Activated naive CD4-positive, alpha-beta T cell treated with anti-CD3 and anti-CD28 coated beads, Interleukin-2, amount 50 U/mL, for 72 hours (primary cell): ENCODE data around the gene SRGN. TPM values are rescaled to one million over a fixed set of nuclear protein-coding genes. Genes with fewer than 3 reads are reported as not detected.

Experiments
- ATAC-seq, 2 donors: fragments of 150-1000 bp; cut with Tn5 transposase; 2 replicates each; pipeline ENCODE4 v1.10.0; 2021; ENCODE audit warnings: mild to moderate bottlenecking in 2 of 2, moderate library complexity in 2 of 2
- DNase-seq, 2 donors: peaks; one replicate each; pipeline ENCODE4 v3.0.0; 2021 to 2022; ENCODE audit warnings: low spot score in 2 of 2
- H3K27ac Mint-ChIP-seq, 2 donors: one replicate each; pipeline ENCODE4 v1.8.0; 2022; ENCODE audit warnings: mild to moderate bottlenecking in 2 of 2, mixed read lengths in 2 of 2
- H3K36me3 Mint-ChIP-seq, 2 donors: one replicate each; pipeline ENCODE4 v1.8.0; 2022; ENCODE audit warnings: mixed read lengths in 2 of 2
- H3K9me3 Mint-ChIP-seq, 2 donors: one replicate each; pipeline ENCODE4 v1.8.0; 2022; ENCODE audit warnings: mixed read lengths in 2 of 2
- total RNA-seq, 2 donors: library from RNA; stranded (reverse); gene quantifications; one replicate each; pipeline ENCODE4 v1.2.3, GENCODE V29; 2022

SRGN gene
- total RNA-seq, 2 donors from 2014 or later: 150 to 490 TPM

DNA sequence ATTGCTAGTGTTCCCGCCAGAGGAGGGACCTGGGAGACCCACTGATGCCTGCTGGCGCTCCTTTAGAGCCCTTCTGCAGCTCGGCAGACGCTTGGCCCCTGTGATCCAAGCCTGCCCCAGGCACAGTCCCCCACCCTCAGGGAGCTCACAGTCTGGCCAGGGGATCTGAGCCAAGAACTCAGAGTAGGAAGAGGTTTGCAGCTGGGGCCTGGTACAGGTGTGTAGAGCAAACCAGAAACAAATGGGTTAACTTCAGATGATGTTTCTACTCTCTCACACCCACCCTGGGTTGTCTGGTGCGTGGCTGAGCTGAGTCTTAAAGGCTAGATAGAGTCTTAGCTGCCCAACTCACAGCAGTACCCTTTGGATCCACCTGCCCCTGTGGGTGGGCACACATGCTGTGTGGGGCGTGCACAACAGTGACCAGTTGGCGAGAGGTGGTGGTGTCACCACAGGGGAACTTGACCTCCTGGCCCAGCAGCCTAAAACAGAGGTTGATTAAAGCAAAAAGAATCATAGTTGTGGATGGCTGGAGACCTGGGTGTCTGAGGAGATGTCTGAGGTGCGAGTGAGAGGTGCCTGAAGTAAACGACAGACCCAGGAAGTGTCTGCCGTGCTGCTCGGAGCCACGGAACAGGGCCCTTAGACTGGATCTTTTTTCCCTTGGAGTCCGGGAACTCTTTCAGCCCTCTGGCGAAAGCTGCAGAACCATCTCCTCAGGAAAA lies 31.2 kb upstream of the SRGN start:
- Mint-ChIP-seq H3K27ac (peak overlapping the region in 1 of 2 donors; percentile 92), H3K36me3 (peaks cover 0 to 5% of the 10 kb centered on the region in 2 donors), H3K9me3 (peaks cover 0 to 4% of the 10 kb centered on the region in 2 donors)
- ATAC-seq (no peak), DNase-seq (no peak)

DNA sequence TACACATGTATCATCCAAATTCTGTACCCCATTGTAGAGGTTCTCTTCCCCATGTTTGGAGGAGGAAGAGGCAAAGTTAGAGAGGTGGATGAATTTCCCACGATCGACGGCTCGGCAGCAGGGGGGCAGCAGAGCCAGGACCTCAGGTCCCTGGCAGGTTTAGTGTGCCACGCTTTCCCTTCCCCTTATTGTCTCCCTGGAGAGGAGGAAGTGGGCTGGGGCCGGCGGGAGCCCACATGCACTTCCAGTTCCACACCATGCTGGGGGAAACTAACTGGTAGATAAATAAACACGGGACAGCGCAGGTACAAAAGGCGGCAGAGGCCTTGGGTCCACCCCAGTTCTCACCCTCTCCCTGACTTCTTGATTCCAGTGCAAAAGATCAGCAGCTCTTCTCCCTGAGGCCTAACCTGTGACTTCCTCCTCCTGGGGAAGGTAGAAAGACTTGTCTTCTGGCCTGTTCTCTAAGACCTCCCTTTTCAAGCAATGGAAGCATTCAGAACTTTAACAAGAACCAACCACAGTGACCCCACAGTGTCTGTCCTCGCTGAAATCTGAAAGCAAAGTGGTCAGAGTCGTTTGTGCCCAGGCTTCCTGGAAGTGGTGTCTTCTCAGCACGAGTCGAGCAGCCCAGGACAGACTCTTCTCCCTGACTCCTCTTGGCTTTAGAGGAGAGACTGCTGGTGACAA lies 30.5 kb upstream of the SRGN start:
- peaks cover 0 to 4% of the 10 kb centered on the region in 2 donors for H3K9me3 Mint-ChIP-seq
- peaks cover 0 to 5% of the 10 kb centered on the region in 2 donors for H3K36me3 Mint-ChIP-seq
- DNase-seq (no peak), ATAC-seq (peak in 1 of 2 donors; percentile 18)
- peak overlapping the region; percentile 76 to 92 for H3K27ac Mint-ChIP-seq

DNA sequence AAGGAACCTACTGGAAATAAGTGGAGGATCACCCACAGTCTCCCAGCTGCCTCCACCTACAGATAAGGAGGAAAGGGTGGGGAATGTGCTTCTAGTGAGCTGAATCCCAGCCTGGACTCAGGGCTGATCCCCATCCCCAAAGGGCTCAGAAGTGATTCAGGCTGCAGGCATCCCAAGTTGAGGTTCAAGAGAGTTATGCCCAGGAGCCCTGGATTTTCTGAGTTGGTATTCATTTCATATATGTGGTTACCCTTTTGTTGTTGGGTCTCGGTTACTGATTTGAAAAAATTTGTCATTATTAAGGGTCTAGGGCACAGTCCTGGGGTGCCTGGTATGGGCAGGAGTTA lies 30.0 kb upstream of the SRGN start:
- ATAC-seq (no peak), DNase-seq (no peak)
- peaks cover 0 to under 1% of the 10 kb centered on the region in 2 donors for H3K36me3 Mint-ChIP-seq
- H3K9me3 Mint-ChIP-seq: no peaks in the 10 kb centered on the region
- H3K27ac Mint-ChIP-seq: peak overlapping the region; percentile 76 to 92

DNA sequence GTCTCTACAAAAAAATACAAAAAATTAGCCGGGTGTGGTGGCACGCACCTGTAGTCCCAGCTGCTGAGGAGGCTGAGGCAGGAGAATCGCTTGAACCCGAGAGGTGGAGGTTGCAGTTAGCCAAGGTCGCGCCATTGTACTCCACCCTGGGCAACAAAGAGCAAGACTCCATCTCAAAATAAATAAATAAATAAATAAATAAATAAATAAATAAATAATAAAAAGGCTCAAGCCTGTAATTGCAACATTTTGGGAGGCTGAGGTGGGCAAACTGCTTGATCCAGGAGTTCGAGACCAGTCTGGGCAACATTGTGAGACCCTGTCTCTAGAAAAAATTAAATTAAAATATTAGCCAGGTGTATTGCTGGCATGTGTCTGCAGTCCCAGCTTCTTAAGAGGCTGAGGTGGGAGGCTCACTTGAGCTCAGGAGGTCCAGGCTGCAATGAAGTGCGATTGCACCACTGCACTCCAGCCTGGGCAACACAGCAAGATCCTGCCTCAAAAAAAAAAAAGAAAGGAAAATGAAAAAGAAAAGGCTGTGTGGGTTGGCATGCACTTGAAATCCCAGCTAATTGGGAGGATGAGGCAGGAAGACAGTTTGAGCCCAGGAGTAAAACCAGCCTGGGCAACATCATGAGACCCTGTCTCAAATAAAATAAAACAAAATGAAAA lies 27.6 kb upstream of the SRGN start:
- no peak overlapping the region for H3K27ac Mint-ChIP-seq
- H3K9me3 Mint-ChIP-seq: no peaks in the 10 kb centered on the region
- ATAC-seq (no peak), DNase-seq (no peak)
- no peaks in the 10 kb centered on the region for H3K36me3 Mint-ChIP-seq

DNA sequence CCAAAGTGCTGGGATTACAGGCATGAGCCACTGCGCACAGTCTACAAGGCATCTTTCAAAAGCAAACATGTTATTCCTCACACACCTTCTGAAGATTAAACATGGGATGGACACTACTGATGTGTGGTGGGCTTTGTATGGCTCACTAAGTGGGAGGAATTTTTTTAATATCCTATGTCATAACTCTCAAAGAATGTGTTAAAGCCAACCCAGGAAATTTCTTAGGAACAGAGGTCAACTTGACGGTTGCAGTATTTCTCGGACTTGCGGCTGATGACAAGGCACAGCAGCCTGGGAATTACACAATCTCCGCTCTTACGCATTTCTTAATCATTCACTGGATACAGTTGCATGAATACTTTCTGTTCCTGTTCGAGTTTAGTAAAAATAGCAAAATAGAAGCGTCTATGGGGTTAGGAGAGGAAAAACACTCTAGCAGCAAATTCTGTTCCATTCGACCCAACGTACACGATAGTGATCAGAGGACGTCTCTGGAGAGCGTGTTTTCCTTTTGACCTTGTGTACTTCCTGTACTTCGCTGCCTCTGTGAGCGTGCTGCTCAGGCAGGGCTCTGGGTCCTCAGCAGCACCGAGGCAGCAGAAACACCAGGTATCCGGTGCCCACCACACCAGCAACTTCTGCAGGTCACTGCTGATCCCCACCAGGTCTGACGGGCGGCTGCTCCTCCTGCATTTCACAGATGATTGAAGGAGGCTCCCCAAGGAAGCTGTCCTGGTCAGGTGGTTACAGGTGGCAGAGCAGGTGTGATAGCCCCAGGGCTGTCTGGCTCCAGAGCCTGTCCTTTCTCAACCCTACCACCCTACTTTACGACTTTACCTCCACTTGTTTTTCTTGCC lies 26.4 kb upstream of the SRGN start:
- Mint-ChIP-seq H3K27ac (peak overlapping the region in 1 of 2 donors; percentile 85), H3K36me3 (peaks cover 4 to 5% of the 10 kb centered on the region in 2 donors), H3K9me3 (no peaks in the 10 kb centered on the region)
- ATAC-seq (peak; percentile 19 to 22), DNase-seq (peak in 1 of 2 donors; percentile 13)

DNA sequence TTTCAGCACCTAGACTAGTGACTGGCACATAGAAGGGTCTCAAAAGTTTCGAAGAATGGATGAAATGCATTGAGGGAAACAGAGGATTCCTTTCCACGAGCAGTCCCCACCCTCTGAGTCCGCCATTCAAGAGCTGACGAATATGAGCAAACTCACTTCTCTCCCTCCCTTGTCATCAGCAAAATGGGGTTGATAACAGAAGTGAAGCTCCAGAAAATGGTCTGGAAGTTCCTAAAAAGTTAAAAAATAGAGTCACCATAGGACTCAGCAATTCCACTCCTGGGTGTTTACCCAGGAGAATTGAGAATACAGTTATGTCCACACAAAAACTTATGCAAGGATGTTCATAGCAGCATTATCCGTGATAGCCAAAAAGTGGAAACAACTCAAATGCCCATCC lies 25.0 kb upstream of the SRGN start:
- Mint-ChIP-seq H3K36me3 (peaks cover 4 to 5% of the 10 kb centered on the region in 2 donors), H3K9me3 (no peaks in the 10 kb centered on the region), H3K27ac (no peak overlapping the region)
- DNase-seq (no peak), ATAC-seq (no peak)

DNA sequence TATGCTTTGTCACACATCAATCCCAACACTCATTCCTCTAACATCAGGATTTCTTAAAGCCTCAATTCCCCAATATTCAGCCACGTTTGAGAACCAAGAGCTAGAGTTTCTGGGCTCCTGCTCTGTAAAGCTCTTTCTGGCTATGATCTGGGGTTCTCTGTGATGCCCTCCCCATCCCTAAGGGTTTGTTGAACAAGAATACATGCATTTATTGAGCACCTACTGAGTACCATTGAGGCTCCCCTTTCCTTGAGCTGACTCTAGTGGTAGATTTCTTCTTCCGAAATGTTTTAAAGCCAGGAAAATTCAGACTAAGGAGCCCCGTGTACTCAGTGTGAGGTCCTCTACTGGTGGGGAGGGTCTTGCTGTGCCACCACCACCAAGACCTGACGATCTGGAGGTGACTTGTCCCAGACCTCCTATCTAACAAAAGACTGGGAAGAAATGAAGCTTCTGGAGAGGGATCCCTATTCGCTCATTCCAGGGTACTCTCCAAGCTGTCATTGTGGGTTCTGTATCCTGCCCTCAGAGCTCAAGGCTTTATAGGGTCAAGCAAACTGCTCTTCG lies 23.1 kb upstream of the SRGN start:
- no peak for ATAC-seq
- H3K36me3 Mint-ChIP-seq: peaks cover 4 to 5% of the 10 kb centered on the region in 2 donors
- peak overlapping the region in 1 of 2 donors; percentile 94 for H3K27ac Mint-ChIP-seq
- DNase-seq: no peak
- H3K9me3 Mint-ChIP-seq: no peaks in the 10 kb centered on the region

DNA sequence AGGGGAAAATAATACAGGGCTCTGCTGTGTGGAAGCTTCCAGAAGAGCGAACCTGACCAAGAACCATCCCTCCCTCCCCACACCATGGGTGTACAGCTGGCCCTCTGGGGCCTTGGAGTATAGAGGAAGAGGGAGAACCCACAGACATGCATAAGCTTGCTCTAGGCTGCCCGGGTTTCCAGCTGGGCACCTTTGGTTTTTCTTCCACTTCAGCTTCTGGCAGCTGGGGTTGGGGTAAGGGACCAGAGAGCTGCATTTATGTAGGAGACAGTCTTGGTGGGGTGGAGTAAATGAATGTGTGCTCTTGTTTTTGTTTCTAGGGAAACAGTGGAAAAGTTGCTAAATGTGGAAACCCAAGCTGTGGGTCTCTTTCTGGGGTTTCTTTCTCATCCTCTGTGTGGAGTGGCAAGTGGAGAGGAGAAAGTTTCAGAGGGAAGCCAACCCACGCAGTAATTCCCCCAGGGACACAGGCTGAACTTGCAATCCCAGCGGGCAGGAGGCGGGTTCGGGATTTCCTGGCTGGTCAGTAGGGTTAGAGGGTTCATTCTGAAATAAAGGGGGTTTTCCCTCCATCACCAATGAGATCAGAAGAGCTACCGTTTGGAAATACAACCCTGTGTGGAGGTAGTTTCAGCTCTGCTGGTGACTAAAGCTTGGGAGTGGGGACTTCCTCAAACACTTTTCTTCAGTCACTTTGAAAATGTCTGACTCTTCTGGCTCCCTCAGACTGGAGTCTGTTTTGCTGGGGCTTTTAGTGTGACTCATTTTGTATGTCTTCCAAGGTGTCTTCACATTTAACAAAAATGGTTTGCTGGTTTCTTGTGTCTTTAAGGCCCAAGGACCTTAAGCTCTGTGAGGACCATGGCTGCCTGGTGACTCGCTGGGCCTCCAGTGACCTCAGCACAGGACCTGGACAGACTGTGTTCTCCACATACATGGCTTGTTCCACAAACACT lies 22.2 kb upstream of the SRGN start:
- no peaks in the 10 kb centered on the region for H3K9me3 Mint-ChIP-seq
- peaks cover 4 to 5% of the 10 kb centered on the region in 2 donors for H3K36me3 Mint-ChIP-seq
- DNase-seq (peak; percentile 32 to 87), ATAC-seq (peak; percentile 88 to 90)
- peak overlapping the region; percentile 94 to 97 for H3K27ac Mint-ChIP-seq

DNA sequence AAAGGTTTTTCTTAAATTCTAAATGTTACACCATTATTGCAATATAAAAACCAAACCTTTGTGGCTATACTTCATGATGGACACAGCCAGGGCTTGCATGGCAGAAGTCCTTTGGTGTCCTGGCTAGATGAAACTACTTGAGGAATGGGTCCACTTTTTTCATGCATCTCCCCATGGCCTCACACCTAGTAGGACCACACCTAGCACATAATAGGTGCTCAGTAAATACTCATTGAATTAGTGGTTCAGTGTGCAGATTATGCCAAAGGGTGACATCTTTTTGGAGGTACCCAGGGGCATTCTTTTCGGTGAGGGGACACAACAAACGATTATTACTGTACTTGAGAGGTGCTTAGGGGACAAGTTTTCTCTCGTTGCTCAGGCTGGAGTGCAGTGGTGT lies 20.7 kb upstream of the SRGN start:
- peaks cover 4 to 5% of the 10 kb centered on the region in 2 donors for H3K36me3 Mint-ChIP-seq
- ATAC-seq (no peak), DNase-seq (no peak)
- no peaks in the 10 kb centered on the region for H3K9me3 Mint-ChIP-seq
- H3K27ac Mint-ChIP-seq: no peak overlapping the region

DNA sequence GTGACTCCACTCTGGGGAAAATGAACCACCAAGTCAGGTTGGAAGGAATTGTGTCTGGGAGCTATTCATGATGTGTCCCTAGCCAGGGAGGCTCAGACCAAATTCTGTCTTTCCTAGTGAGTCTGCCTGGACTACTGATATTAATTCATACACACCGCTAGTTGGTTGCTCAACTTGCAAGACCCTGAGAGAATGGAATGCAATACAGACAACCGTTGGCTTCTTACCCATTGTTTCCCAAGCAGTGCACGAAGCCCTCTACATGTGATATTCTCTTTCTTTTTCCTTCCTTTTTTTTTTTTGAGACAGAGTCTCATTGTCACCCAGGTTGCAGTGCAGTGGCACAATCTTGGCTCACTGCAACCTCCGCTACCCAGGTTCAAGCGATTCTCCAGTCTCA lies 19.4 kb upstream of the SRGN start:
- ATAC-seq (no peak), DNase-seq (no peak)
- Mint-ChIP-seq H3K9me3 (no peaks in the 10 kb centered on the region), H3K27ac (no peak overlapping the region), H3K36me3 (peaks cover 4 to 5% of the 10 kb centered on the region in 2 donors)

DNA sequence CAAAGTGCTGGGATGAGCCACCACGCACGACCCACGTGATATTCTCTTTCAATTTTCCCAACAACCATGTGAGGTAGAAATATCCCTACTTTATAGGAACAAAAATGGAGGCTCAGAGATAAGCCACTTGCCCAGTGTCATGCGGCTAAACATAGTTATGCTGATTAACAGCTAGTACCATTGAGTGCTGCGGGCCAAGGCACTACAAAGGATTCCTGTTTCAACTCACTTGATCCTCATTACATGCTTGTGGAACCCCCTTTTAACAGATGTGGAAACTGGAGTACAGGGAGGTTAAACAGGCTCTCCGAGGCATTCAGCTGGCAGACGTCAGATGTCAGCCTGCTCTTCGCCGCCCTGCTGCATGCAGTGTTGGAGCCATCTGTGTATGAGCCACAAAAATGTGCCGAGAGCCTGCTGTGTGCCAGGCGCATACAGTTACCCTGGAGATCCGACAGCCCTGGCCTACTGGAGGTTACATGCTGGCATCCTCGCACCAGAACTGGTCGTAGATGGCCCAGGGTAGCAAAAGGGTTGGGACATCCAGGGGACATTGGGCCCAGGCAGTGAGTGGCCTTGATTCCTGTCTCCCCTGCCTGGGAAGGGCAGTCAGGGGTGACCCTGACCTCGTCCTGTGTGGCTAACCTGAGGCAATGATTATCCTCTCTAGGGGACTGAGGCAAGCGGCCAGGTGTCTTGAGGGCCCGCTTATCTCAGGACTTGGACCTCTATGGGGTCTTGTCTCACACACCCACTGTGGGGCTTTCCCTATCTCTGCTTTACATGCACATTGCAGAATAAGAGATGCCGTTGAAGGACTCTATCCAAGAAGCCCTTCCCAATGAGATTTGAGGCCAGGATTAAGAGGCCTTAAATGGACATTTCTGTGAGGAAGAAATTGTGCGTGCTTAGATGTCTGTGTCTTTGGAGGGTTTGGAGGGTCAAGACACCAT lies 18.5 kb upstream of the SRGN start:
- peaks cover 4 to 5% of the 10 kb centered on the region in 2 donors for H3K36me3 Mint-ChIP-seq

DNA sequence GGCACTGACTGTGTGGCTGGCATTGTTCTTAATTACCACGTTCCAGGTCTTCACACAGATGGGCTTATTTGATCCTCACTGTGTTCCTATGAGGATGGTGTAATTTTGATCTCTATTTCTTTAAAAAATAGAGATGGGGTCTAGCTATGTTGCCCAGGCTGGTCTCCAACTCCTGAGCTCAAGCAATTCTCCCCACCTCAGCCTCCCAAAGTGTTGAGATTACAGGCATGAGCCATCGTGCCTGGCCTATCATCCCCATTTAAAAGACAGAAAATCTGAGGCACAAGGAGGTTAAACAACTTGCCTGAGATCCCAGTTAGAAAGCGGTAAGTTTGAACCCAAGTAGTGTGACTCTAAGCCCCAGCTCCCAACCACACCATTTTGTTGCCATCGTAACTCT lies 17.0 kb upstream of the SRGN start:
- Mint-ChIP-seq H3K27ac (no peak overlapping the region), H3K36me3 (peaks cover 4 to 5% of the 10 kb centered on the region in 2 donors), H3K9me3 (no peaks in the 10 kb centered on the region)
- DNase-seq (no peak), ATAC-seq (no peak)

More for the DNA sequence above, 18.5 kb upstream of the SRGN start:
- no peak for ATAC-seq
- Mint-ChIP-seq H3K27ac (no peak overlapping the region), H3K9me3 (no peaks in the 10 kb centered on the region)
- DNase-seq: no peak

DNA sequence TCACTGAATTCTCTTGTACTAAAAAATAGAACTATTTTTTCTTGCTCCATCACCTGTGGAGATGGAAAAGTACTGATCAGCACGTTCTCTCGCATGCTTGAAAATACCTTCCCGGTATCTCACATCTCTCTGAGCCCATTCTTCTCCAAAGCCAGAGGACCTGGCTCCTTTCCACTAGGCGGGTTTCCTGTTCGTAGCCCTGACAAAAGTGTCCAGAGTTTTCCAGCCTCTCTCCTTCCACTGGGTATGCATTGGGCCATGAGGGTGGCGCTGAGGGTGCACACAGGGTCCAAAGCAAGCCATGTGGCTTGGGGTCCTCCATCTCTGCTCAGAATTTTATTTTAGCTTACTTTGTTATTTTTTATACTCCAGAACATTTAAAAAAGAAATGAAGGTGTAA lies 16.3 kb upstream of the SRGN start:
- no peak for DNase-seq
- no peak for ATAC-seq
- H3K27ac Mint-ChIP-seq: peak overlapping the region in 1 of 2 donors; percentile 44
- no peaks in the 10 kb centered on the region for H3K9me3 Mint-ChIP-seq
- H3K36me3 Mint-ChIP-seq: no peaks in the 10 kb centered on the region

DNA sequence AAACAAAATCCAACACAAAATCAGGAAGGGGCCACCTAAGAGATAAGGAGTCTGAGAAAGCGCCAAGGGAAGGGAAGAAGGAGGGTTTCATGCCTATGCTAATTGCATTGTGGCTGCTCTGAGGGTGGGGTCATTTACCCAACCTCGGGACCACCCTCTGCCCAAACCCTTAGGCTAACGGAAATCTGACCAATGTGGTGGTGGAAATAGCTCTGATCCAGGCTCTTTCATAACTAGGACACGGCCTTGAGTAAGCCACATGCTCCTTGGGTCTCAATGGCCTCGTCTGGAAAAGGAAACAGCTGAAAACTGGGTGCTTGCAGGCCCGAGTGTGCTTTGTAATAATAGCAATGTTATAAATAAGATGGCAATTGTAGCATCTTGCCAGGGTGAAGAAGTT lies 14.9 kb upstream of the SRGN start:
- no peaks in the 10 kb centered on the region for H3K9me3 Mint-ChIP-seq
- H3K27ac Mint-ChIP-seq: no peak overlapping the region
- H3K36me3 Mint-ChIP-seq: no peaks in the 10 kb centered on the region
- no peak for DNase-seq
- no peak for ATAC-seq
